ENCODE measurements around the gene TCP11X2.
"Not testable (repeated sequence)": the region's sequence is repeated elsewhere in the genome, so short reads cannot be mapped to it uniquely, and the experiment has no call there.

The TCP11X2 gene
- total RNA-seq: 0 reads per million in 3 donors

GRCh38 chrX:102471762-102472220 is at the start of gene TCP11X2:
TSS of gene TCP11X2 (minus strand) at chrX:102471812.
- not testable (repeated sequence) for H3K27ac ChIP-seq (ENCODE audit: insufficient read depth, low read length, poor library complexity, severe bottlenecking); H3K9me3 ChIP-seq (ENCODE audit: control insufficient read depth, low read length); DNase-seq; H3K36me3 ChIP-seq (ENCODE audit: control insufficient read depth, insufficient read depth, low read length); H3K4me3 ChIP-seq (ENCODE audit: insufficient read depth, low read depth, low read length, poor library complexity, severe bottlenecking); H3K4me1 ChIP-seq (ENCODE audit: control insufficient read depth, insufficient read depth, low read length, poor library complexity, severe bottlenecking); H3K27me3 ChIP-seq (replicated peaks; ENCODE audit: control insufficient read depth, insufficient read depth, low read length, poor library complexity, severe bottlenecking)

DNA sequence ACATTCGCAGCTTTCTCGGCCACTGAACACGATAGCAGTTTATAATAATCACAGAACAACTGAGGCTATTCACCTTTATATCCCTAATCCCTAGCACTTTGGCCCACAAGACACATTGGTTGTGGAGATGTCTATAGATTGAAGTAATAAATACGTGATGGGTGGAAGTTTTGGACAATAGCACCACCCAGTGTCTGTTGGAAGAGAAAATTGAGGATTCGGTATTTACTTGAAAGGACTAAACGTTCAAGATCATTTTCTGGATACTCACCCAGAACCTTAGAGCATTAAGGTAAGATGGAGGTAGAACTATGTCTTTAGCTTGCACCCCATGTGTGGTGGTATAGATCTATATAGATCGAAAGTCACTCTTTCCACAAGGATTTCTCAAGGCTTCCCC is 45.7 kb upstream of the TCP11X2 start:
- no peaks in the 10 kb centered on the region for H3K36me3 ChIP-seq (ENCODE audit: control insufficient read depth, insufficient read depth, low read length)
- no peak for DNase-seq
- no peak overlapping the region for H3K27ac ChIP-seq (ENCODE audit: insufficient read depth, low read length, poor library complexity, severe bottlenecking)
- H3K4me1 ChIP-seq (ENCODE audit: control insufficient read depth, insufficient read depth, low read length, poor library complexity, severe bottlenecking): peaks cover 5% of the 10 kb centered on the region
- H3K9me3 ChIP-seq (ENCODE audit: control insufficient read depth, low read length): no peaks in the 10 kb centered on the region
- no peak overlapping the region for H3K4me3 ChIP-seq (ENCODE audit: insufficient read depth, low read depth, low read length, poor library complexity, severe bottlenecking)
- H3K27me3 ChIP-seq (replicated peaks; ENCODE audit: control insufficient read depth, insufficient read depth, low read length, poor library complexity, severe bottlenecking): no peaks in the 10 kb centered on the region

- peak; percentile 6 to 31 (median 11) for DNase-seq
- Histone ChIP-seq H3K27ac (ENCODE audit: insufficient read depth, low read length, poor library complexity, severe bottlenecking) (no peak within 1 kb of the TSS), H3K36me3 (ENCODE audit: control insufficient read depth, insufficient read depth, low read length) (no peaks in the 10 kb centered on the region), H3K9me3 (ENCODE audit: control insufficient read depth, low read length) (no peaks in the 10 kb centered on the region), H3K27me3 (replicated peaks; ENCODE audit: control insufficient read depth, insufficient read depth, low read length, poor library complexity, severe bottlenecking) (no peaks in the 10 kb centered on the region), H3K4me1 (ENCODE audit: control insufficient read depth, insufficient read depth, low read length, poor library complexity, severe bottlenecking) (peaks cover 5% of the 10 kb centered on the region), H3K4me3 (ENCODE audit: insufficient read depth, low read depth, low read length, poor library complexity, severe bottlenecking) (peak within 1 kb of the TSS; percentile 29)
These were observed 44.6 kb upstream of the TCP11X2 start, which contains the start of gene TMSB15A for GRCh38 chrX:102515975-102516941. TSS of gene TMSB15A (minus strand) at chrX:102516739.

DNA sequence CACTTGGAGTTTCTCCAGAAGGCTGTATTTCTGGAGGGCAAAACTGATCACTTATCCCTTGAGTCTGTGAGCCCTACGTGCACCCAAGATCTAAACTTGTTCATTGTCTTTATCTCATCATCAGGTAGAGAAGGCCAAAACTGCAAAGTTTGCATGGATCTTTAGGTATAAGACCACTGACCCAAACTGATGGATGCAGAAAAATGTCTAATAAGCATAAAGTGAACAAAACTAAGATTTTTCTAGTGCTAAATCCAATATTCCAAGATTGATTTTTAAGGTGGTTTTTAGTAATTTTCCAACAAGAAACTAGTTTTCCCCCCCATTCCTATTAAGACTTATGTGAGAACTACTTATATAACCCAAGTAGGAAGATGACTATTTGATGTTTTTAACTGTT is 42.9 kb upstream of the TCP11X2 start:
- Histone ChIP-seq H3K36me3 (ENCODE audit: control insufficient read depth, insufficient read depth, low read length) (no peaks in the 10 kb centered on the region), H3K27ac (ENCODE audit: insufficient read depth, low read length, poor library complexity, severe bottlenecking) (no peak overlapping the region), H3K9me3 (ENCODE audit: control insufficient read depth, low read length) (no peaks in the 10 kb centered on the region), H3K4me3 (ENCODE audit: insufficient read depth, low read depth, low read length, poor library complexity, severe bottlenecking) (no peak overlapping the region), H3K4me1 (ENCODE audit: control insufficient read depth, insufficient read depth, low read length, poor library complexity, severe bottlenecking) (peaks cover 5% of the 10 kb centered on the region), H3K27me3 (replicated peaks; ENCODE audit: control insufficient read depth, insufficient read depth, low read length, poor library complexity, severe bottlenecking) (no peaks in the 10 kb centered on the region)
- DNase-seq: no peak

GRCh38 chrX:102498732-102499131 is 27.1 kb upstream of the TCP11X2 start:
- DNase-seq: no peak
- H3K9me3 ChIP-seq (ENCODE audit: control insufficient read depth, low read length): no peaks in the 10 kb centered on the region
- no peaks in the 10 kb centered on the region for H3K36me3 ChIP-seq (ENCODE audit: control insufficient read depth, insufficient read depth, low read length)

GRCh38 chrX:102491766-102492165 is 20.2 kb upstream of the TCP11X2 start:
- H3K4me3 ChIP-seq (ENCODE audit: insufficient read depth, low read depth, low read length, poor library complexity, severe bottlenecking): no peak overlapping the region
- no peak for DNase-seq

More at GRCh38 chrX:102498732-102499131, 27.1 kb upstream of the TCP11X2 start:
- no peak overlapping the region for H3K4me3 ChIP-seq (ENCODE audit: insufficient read depth, low read depth, low read length, poor library complexity, severe bottlenecking)
- H3K27ac ChIP-seq (ENCODE audit: insufficient read depth, low read length, poor library complexity, severe bottlenecking): no peak overlapping the region
- no peaks in the 10 kb centered on the region for H3K27me3 ChIP-seq (replicated peaks; ENCODE audit: control insufficient read depth, insufficient read depth, low read length, poor library complexity, severe bottlenecking)
- H3K4me1 ChIP-seq (ENCODE audit: control insufficient read depth, insufficient read depth, low read length, poor library complexity, severe bottlenecking): no peaks in the 10 kb centered on the region

GRCh38 chrX:102478765-102479164 is 7.2 kb upstream of the TCP11X2 start:
- not testable (repeated sequence) for H3K27me3 ChIP-seq (replicated peaks; ENCODE audit: control insufficient read depth, insufficient read depth, low read length, poor library complexity, severe bottlenecking); H3K4me3 ChIP-seq (ENCODE audit: insufficient read depth, low read depth, low read length, poor library complexity, severe bottlenecking); H3K4me1 ChIP-seq (ENCODE audit: control insufficient read depth, insufficient read depth, low read length, poor library complexity, severe bottlenecking); DNase-seq; H3K36me3 ChIP-seq (ENCODE audit: control insufficient read depth, insufficient read depth, low read length); H3K27ac ChIP-seq (ENCODE audit: insufficient read depth, low read length, poor library complexity, severe bottlenecking); H3K9me3 ChIP-seq (ENCODE audit: control insufficient read depth, low read length)

More at GRCh38 chrX:102491766-102492165, 20.2 kb upstream of the TCP11X2 start:
- no peak overlapping the region for H3K27ac ChIP-seq (ENCODE audit: insufficient read depth, low read length, poor library complexity, severe bottlenecking)
- no peaks in the 10 kb centered on the region for H3K9me3 ChIP-seq (ENCODE audit: control insufficient read depth, low read length)
- H3K27me3 ChIP-seq (replicated peaks; ENCODE audit: control insufficient read depth, insufficient read depth, low read length, poor library complexity, severe bottlenecking): no peaks in the 10 kb centered on the region
- no peaks in the 10 kb centered on the region for H3K4me1 ChIP-seq (ENCODE audit: control insufficient read depth, insufficient read depth, low read length, poor library complexity, severe bottlenecking)
- H3K36me3 ChIP-seq (ENCODE audit: control insufficient read depth, insufficient read depth, low read length): no peaks in the 10 kb centered on the region

GRCh38 chrX:102470215-102470614 is 1.4 kb downstream of the TCP11X2 start:
- H3K4me3 ChIP-seq (ENCODE audit: insufficient read depth, low read depth, low read length, poor library complexity, severe bottlenecking); DNase-seq: not testable (repeated sequence)

DNA sequence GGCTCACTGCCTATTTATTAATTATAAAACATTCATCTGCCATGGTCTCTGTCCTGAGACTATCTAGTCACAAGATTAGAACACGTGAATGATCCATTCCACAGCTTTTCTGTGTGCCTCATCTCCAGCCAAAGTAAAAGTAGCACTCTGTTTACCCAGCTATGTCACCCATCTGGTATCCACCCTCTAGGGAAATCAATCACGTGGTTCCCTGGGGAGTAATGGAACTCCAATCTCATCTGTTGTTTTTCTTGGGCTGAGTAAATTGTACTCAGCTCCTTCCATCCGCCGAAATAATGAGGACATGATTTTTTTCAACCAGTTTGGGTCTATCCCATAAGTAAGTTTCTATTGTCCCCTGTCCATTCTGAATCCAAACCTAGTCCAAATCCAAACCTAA is 13.0 kb downstream of the TCP11X2 start:
- not testable (repeated sequence) for H3K4me3 ChIP-seq (ENCODE audit: insufficient read depth, low read depth, low read length, poor library complexity, severe bottlenecking); H3K36me3 ChIP-seq (ENCODE audit: control insufficient read depth, insufficient read depth, low read length); H3K9me3 ChIP-seq (ENCODE audit: control insufficient read depth, low read length); H3K4me1 ChIP-seq (ENCODE audit: control insufficient read depth, insufficient read depth, low read length, poor library complexity, severe bottlenecking); DNase-seq; H3K27ac ChIP-seq (ENCODE audit: insufficient read depth, low read length, poor library complexity, severe bottlenecking); H3K27me3 ChIP-seq (replicated peaks; ENCODE audit: control insufficient read depth, insufficient read depth, low read length, poor library complexity, severe bottlenecking)

More at GRCh38 chrX:102470215-102470614, 1.4 kb downstream of the TCP11X2 start:
- not testable (repeated sequence) for H3K4me1 ChIP-seq (ENCODE audit: control insufficient read depth, insufficient read depth, low read length, poor library complexity, severe bottlenecking); H3K36me3 ChIP-seq (ENCODE audit: control insufficient read depth, insufficient read depth, low read length); H3K27ac ChIP-seq (ENCODE audit: insufficient read depth, low read length, poor library complexity, severe bottlenecking); H3K27me3 ChIP-seq (replicated peaks; ENCODE audit: control insufficient read depth, insufficient read depth, low read length, poor library complexity, severe bottlenecking); H3K9me3 ChIP-seq (ENCODE audit: control insufficient read depth, low read length)

DNA sequence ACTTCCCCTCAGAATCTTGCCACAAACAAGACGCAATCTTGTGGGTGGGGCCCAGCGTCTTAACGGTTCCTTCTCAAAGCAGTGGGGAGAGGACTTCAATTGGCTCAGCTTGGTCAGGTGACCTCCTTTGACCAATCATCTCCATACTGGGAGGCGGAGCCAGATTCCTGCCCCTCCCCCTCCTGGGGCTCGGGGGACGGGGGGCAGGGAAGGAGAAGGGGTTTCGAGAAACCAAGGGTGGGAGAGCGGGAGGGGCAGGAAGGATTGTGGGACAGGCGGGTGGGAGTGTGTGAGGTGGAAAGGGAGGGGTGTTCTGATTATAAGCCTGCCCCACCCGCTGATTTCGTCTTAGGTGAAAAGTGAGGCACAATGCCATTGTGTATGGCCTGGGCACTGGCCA is 31.7 kb downstream of the TCP11X2 start, which contains the start of gene NXF2B:
Gene NXF2B, minus strand, starts transcription at position 101 of the 400 bp plus-strand sequence. CDS start 59,972 bp downstream, outside the sequence.
- not testable (repeated sequence) for H3K9me3 ChIP-seq (ENCODE audit: control insufficient read depth, low read length); H3K4me3 ChIP-seq (ENCODE audit: insufficient read depth, low read depth, low read length, poor library complexity, severe bottlenecking); H3K27me3 ChIP-seq (replicated peaks; ENCODE audit: control insufficient read depth, insufficient read depth, low read length, poor library complexity, severe bottlenecking); DNase-seq; H3K4me1 ChIP-seq (ENCODE audit: control insufficient read depth, insufficient read depth, low read length, poor library complexity, severe bottlenecking); H3K36me3 ChIP-seq (ENCODE audit: control insufficient read depth, insufficient read depth, low read length); H3K27ac ChIP-seq (ENCODE audit: insufficient read depth, low read length, poor library complexity, severe bottlenecking)
